Measurements from ENCODE around the gene PTPRA.
"Not testable (repeated sequence)": the region's sequence is repeated elsewhere in the genome, so short reads cannot be mapped to it uniquely, and the experiment has no call there.

PTPRA gene

GRCh38 chr20:3045042-3045815, 171.9 kb downstream of the PTPRA start:
- peak; percentile 93 for DNase-seq (ENCODE audit: low spot score)

- DNase-seq (ENCODE audit: low spot score): peak; percentile 96
Observed at GRCh38 chr20:3045816-3046676, 172.8 kb downstream of the PTPRA start, which contains the start of gene MRPS26. Gene MRPS26, plus strand, starts transcription at chr20:3046052. Its CDS starts 17 bp downstream, at chr20:3046069.

DNA sequence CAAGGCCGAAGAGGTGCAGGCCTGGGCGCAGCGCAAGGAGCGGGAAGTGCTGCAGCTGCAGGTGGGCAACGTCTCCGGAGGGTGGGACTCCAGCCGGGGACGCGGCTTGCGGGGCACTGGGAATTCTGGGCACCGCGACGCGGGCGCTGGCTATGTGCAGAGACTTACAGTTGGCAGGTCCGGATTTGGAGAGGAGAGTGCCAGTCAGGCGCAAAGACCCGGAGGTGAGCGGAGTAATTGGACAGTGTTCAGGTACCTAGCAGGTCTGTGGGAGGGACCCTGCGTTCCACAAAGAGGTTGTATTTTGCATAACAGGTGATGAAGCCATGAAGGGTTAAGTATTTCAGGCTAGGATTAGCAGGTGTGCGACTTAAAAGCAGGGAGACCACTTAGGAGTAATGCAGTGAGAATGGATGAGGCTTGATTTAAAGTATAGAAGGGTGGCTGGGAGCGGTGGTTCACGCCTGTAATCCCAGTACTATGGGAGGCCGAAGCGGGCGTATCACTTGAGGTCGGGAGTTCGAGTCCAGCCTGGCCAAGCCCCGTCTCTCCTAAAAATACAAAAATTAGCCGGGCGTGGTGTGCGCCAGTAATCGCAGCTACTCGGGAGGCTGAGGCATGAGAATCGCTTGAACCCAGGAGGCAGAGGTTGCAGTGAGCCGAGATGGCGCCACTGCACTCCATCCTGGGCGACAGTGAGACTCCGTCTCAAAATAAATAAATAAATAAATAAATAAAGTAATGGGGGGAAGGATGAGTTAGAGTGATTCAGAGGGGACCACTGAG, 173.6 kb downstream of the PTPRA start:
- no peak for DNase-seq (ENCODE audit: low spot score)

DNA sequence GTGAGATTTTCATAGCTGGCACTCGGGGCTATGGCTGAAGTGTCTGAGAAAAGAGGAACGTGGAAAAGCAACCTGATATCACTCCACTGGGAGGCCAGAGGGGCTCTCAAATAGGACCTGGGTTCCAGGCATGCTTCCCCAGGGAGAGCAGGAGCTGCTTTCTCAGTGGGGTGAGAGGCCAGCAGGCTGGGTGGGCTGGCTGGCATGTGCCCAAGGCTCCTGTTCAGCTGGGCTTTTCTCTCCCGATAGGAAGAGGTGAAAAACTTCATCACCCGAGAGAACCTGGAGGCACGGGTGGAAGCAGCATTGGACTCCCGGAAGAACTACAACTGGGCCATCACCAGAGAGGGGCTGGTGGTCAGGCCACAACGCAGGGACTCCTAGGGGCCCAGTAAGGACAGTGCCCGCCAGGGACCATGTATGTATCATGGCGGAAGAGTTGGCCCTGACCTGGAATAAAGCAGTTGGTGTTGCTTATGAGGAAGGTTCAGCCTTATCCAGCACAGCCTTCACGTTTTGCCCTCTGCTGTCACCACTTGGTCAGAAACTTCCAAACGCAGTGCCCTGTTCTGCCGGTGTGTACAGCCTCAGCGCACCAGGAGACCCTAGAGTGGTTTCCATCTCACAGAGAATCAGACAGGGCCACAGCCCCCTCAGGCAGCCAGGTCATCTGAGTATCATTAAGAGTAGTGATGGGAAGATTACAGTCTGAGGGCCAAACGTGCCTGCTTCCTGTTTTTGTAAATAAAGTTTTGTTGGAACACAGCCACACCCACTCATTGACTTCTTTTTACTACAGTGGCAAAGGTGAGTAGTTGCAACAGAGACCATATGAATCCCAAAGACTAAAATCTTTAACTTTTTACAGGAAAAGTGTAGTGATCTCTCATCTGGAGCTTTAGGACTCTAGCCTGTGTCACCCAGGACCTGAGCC, 174.5 kb downstream of the PTPRA start:
- DNase-seq (ENCODE audit: low spot score): no peak

DNA sequence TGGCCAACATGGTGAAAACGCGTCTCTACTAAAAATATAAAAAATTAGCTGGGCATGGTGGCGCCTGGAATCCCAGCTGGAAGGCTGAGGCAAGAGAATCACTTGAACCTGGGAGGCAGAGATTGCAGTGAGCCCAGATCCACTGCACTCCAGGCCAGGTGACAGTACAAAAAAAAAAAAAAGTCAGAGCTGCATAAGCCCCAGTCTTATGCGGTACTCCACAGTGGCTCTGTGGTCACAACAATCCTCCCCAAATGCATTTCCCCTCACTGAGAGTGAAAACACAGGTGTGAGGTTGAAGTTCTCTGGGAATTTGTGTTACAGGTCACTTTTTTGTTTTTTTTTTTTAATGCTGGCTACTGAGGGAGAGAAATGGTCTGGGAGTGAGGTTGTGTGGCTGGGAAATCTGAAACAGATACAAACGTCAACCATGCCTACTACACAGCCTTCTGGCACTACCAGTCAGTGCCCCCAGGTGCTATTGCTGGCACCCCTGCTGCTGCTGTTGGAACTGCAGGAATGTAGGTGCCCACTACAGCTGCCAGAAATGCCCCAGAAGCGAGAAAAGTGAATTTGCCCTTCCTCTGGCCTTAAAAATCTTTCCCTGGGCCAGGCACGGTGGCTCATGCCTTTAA, 178.2 kb downstream of the PTPRA start:
- no peak for DNase-seq (ENCODE audit: low spot score)

- no peak for DNase-seq (ENCODE audit: low spot score)
Observed at GRCh38 chr20:3059489-3059888, 186.2 kb downstream of the PTPRA start.

DNA sequence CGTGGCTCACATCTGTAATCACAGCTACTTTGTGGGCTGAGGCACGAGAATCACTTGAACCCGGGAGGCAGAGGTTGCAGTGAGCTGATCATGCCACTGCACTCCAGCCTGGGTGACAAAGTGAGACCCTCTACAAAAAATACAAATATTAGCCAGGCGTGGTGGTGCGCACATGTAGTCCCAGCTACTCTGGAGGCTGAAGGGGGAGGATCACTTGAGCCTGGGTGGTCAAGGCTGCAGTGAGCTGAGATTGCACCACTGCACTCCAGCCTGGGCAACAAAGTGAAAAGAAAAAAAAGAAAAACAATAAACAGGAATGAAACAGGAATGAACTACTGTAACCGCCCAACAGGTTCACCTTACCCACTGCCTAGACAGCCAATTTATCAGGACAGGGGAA, 190.8 kb downstream of the PTPRA start:
- DNase-seq (ENCODE audit: low spot score): not testable (repeated sequence)

DNA sequence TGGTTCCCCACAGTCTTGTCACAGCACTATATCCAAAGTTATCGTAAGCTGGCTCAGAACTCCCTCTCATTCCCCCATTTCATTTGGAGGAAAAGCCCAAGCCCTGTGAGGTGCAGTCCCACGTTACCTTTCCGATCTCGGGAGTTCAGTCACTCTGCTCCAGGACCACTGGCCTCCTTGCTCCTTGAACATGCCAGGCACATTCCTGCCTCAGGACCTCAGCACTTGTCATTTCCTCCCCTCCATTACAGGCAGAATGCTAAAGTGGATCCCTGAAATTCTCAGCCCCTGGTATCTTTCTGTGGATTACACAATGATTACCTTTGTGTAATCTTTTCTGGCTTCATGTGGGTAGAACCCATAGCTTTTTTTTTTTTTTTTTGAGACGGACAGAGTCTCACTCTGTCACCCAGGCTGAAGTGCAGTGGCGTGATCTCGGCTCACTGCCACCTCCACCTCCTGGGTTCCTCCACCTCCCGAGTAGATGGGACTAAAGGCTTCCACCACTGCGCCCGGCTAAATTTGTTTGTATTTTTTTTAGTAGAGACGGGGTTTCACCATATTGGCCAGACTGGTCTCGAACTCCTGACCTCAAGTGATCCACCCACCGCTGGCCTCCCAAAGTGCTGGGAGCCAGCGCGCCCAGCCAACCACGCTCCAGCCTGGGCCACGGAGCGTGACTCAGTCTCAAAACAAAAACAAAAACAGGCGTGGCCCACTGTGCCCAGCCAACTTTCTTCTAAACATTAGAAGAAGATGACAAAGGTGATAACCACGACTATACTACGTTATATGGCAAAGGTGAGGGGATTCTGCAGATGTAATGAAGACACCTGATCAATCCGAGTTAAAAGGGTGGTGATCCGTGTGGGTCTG, 194.1 kb downstream of the PTPRA start:
- DNase-seq (ENCODE audit: low spot score): no peak

- DNase-seq (ENCODE audit: low spot score): no peak
Observed at GRCh38 chr20:3068075-3068474, 194.8 kb downstream of the PTPRA start.

DNA sequence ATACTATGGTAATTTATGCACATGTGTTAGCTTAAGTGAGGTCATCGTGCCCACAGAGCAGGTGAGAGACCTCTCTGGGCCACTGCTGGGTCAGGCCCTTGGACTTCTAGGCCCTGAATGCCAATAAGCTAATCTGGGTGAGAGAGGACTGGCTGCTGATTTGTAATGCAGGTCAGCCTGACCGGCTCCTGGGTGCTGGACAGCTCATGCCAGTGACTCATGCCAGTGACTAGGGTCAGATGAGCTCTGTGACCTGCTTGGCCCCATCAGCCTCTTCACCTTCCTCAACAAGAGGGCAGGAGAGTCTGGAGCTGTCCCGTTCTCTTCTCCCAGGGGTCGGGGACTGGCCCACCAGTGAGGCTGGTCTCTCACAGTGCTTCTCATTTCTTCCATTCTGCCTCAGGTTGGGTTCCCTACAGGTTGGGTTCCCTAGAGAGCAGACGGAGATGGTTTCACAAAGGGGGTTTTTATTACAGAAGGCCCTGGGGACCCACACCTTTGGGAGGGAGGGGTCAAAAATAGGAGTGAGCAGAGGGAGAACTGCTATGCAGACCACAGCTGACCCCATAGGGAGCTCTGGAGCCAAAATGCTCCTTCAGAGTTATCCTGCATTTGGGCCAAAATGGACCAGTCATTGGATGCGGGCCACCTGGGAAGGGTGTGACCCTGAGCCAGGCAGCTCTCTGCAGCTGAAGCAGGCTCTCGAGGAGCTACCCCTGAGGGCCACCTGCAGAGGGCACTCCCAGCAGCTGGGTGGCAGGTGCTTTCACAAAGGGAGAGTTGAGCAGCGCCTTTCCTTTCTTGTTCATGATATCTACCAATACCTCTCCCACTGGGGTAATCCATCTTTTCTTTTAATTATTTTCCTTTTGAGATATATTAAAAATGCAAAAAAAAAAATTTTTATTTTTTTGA, 196.0 kb downstream of the PTPRA start:
- DNase-seq (ENCODE audit: low spot score): no peak

- no peak for DNase-seq (ENCODE audit: low spot score)
Observed at GRCh38 chr20:3070725-3071124, 197.4 kb downstream of the PTPRA start.

GRCh38 chr20:3071266-3071609, 198.0 kb downstream of the PTPRA start:
- DNase-seq (ENCODE audit: low spot score): no peak

GRCh38 chr20:3071610-3072529, 198.6 kb downstream of the PTPRA start, which contains the start of gene OXT:
Gene OXT, plus strand, starts transcription at chr20:3071620. Its CDS starts 36 bp downstream, at chr20:3071656.
- no peak for DNase-seq (ENCODE audit: low spot score)

- DNase-seq (ENCODE audit: low spot score): no peak
Observed at GRCh38 chr20:3072530-3073250, 199.4 kb downstream of the PTPRA start.

DNA sequence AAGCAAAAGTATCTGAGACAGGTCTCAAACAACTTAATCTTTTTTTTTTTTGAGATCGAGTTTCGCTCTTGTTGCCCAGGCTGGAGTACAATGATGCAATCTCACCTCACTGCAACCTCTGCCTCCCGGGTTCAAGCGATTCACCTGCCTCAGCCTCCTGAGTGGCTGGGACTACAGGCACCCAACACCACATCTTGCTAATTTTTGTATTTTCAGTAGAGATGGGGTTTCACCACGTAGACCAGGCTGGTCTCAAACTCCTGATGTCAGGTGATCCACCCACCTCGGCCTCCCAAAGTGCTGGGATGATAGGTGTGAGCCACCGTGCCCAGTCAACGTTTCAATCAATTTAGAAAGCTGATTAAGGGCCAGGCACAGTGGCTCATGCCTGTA, 200.0 kb downstream of the PTPRA start:
- DNase-seq (ENCODE audit: low spot score): not testable (repeated sequence)

DNA sequence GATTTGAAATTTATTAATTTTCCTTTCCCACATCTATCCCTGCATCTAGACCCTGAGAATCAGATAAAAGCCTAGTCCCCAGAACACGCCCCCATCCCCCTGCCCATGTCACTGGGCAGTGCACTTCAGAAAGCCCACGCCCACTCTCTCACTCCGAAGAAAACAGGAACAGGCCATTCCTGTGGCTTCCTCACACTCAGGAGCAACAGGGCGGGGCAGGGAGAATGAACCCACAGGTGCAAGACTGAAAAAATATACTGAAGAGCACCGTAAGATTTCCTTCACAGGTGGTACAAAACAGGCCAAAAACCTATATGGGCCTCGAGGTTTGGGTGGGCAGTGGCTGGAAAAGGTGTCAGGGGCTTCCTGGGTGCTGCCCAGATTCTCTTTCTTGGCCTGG, 201.5 kb downstream of the PTPRA start:
- no peak for DNase-seq (ENCODE audit: low spot score)

DNA sequence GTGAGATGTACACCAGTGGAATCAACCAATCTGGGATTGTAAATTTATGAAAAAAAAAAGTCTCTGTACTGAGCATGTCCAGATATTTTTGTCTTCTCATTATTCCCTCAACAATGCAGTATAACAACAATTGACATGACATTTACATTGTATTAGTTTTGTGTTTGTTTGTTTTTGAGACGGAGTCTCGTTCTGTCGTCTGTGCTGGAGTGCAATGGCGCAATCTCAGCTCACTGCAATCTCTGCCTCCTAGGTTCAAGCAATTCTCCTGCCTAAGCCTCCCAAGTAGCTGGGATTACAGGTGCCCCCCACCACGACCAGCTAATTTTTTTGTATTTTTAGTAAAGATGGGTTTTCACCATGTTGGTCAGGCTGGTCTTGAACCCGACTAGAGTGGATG, 202.0 kb downstream of the PTPRA start:
- DNase-seq (ENCODE audit: low spot score): not testable (repeated sequence)

Data from HuH-7 (cell line).